DOHH2 (cell line): ENCODE data around the gene TSNAXIP1.
A peak's percentile ranks its signal among the peaks of the same experiment; 100 is the strongest.

ENCODE experiments used
- H3F3A ChIP-seq: fragments of 200-600 bp; sonication (generic), shearing (Covaris generic); 2 replicates; pipeline ENCODE4 v1.6.0; 2016; ENCODE audit warnings: antibody characterized with exemption, mild to moderate bottlenecking; ENCODE audit not compliant: control insufficient read depth, insufficient read depth
- H3K27ac ChIP-seq: fragments of 200-600 bp; sonication (generic); 2 replicates; pipeline ENCODE4 v1.5.1; 2014; ENCODE audit warnings: low read depth, mild to moderate bottlenecking, low read length, moderate library complexity
- H3K27me3 ChIP-seq: fragments of 200-600 bp; sonication (generic); 2 replicates; pipeline ENCODE4 v1.6.1; 2014; ENCODE audit warnings: mild to moderate bottlenecking, low read length, mixed read lengths; ENCODE audit not compliant: control insufficient read depth
- H3K36me3 ChIP-seq: fragments of 200-600 bp; sonication (generic); 2 replicates; pipeline ENCODE4 v1.6.1; 2014; ENCODE audit warnings: mild to moderate bottlenecking, low read length, moderate library complexity, mixed read lengths; ENCODE audit not compliant: control insufficient read depth
- H3K4me1 ChIP-seq: fragments of 200-600 bp; sonication (generic); 2 replicates; pipeline ENCODE4 v1.6.1; 2014; ENCODE audit warnings: mild to moderate bottlenecking, low read length, mixed read lengths; ENCODE audit not compliant: control insufficient read depth
- H3K4me2 ChIP-seq: fragments of 200-600 bp; sonication (generic); 2 replicates; pipeline ENCODE4 v1.6.0; 2014; ENCODE audit warnings: mild to moderate bottlenecking, low read length, moderate library complexity
- H3K4me3 ChIP-seq: fragments of 200-600 bp; sonication (generic); 2 replicates; pipeline ENCODE4 v1.5.1; 2014; ENCODE audit warnings: mild to moderate bottlenecking, low read length, mixed read lengths
- H3K79me2 ChIP-seq: fragments of 200-600 bp; sonication (generic); 2 replicates; pipeline ENCODE4 v1.6.1; 2014; ENCODE audit warnings: mild to moderate bottlenecking, low read length, mixed read lengths; ENCODE audit not compliant: control insufficient read depth
- H3K9me2 ChIP-seq: fragments of 200-600 bp; sonication (generic); replicated peaks from 2 replicates; pipeline ENCODE4 v1.6.1; 2014; ENCODE audit warnings: mild to moderate bottlenecking, low read length, mixed read lengths; ENCODE audit not compliant: control insufficient read depth
- H3K9me3 ChIP-seq: fragments of 200-600 bp; sonication (generic); 2 replicates; pipeline ENCODE4 v1.6.1; 2014; ENCODE audit warnings: antibody characterized with exemption, low read length, mixed read lengths; ENCODE audit not compliant: control insufficient read depth, insufficient read depth
- H4K20me1 ChIP-seq: fragments of 200-600 bp; sonication (generic); 2 replicates; pipeline ENCODE4 v1.6.0; 2014; ENCODE audit warnings: low read depth, mild to moderate bottlenecking, antibody characterized with exemption, low read length, moderate library complexity; ENCODE audit not compliant: control insufficient read depth, insufficient read depth
- EZH2phosphoT487 ChIP-seq: fragments of 200-600 bp; sonication (generic); IDR thresholded peaks from 2 replicates; pipeline ENCODE4 v1.6.1; 2017; ENCODE audit warnings: borderline replicate concordance, mild to moderate bottlenecking, antibody characterized with exemption, low read length, moderate library complexity, mixed read lengths
- TF ChIP-seq, protein P1 (sequence below): fragments of 200-600 bp; sonication (generic); IDR thresholded peaks from one replicate; pipeline ENCODE4 v1.5.1; 2014; ENCODE audit warnings: antibody characterized with exemption, mild to moderate bottlenecking, low read depth, low read length; ENCODE audit not compliant: poor library complexity, severe bottlenecking

Gene TSNAXIP1

DNA sequence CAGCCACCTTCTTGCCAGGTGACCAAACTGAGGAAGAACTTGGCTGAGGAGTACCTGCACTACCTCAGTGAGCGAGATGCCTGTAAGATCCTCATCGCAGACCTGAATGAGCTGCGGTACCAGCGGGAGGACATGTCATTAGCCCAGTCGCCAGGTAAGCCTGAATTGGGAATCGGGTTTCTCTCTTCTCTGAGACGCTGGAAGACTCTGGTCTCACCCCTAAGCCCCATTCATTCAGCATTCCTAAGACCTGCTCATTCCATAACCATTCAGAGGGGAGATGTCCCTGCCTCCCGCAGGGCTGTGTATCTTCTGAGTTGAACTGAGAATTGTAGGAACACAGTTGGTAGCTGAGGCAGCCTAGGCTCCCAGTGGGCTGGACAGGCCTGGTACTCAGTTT, 18.4 kb downstream of the TSNAXIP1 start:
- no peaks in the 10 kb centered on the region for H3K79me2 ChIP-seq
- no peak overlapping the region for H3K4me3 ChIP-seq
- no peaks in the 10 kb centered on the region for H3K4me1 ChIP-seq
- H3F3A ChIP-seq: no peaks in the 10 kb centered on the region
- peaks cover 14% of the 10 kb centered on the region; the same call in 1 of the 2 replicates for H3K36me3 ChIP-seq
- TF ChIP-seq EZH2phosphoT487: no peak
- TF ChIP-seq, protein P1, sequence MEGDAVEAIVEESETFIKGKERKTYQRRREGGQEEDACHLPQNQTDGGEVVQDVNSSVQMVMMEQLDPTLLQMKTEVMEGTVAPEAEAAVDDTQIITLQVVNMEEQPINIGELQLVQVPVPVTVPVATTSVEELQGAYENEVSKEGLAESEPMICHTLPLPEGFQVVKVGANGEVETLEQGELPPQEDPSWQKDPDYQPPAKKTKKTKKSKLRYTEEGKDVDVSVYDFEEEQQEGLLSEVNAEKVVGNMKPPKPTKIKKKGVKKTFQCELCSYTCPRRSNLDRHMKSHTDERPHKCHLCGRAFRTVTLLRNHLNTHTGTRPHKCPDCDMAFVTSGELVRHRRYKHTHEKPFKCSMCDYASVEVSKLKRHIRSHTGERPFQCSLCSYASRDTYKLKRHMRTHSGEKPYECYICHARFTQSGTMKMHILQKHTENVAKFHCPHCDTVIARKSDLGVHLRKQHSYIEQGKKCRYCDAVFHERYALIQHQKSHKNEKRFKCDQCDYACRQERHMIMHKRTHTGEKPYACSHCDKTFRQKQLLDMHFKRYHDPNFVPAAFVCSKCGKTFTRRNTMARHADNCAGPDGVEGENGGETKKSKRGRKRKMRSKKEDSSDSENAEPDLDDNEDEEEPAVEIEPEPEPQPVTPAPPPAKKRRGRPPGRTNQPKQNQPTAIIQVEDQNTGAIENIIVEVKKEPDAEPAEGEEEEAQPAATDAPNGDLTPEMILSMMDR: no peak
- no peaks in the 10 kb centered on the region for H3K9me2 ChIP-seq
- no peaks in the 10 kb centered on the region for H3K27me3 ChIP-seq
- H3K4me2 ChIP-seq: no peak overlapping the region
- no peak overlapping the region for H3K27ac ChIP-seq
- no peaks in the 10 kb centered on the region for H4K20me1 ChIP-seq
- no peaks in the 10 kb centered on the region for H3K9me3 ChIP-seq

DNA sequence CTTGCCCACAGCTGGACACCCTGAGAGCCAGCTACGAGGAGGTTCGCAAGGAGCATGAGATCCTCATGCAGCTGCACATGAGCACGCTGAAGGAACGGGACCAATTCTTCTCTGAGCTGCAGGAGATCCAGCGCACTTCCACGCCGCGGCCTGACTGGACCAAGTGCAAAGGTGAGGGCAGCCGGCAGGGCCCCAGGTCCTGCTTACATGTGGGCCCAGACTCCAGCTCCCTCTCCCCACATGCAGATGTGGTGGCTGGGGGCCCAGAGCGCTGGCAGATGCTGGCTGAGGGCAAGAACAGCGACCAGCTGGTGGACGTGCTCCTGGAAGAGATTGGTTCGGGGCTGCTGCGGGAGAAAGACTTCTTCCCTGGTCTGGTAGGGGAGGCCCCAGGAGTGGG, 19.2 kb downstream of the TSNAXIP1 start:
- Histone ChIP-seq H3K36me3 (peaks cover 21% of the 10 kb centered on the region), H3K9me2 (no peaks in the 10 kb centered on the region), H3K79me2 (no peaks in the 10 kb centered on the region), H3K4me2 (no peak overlapping the region), H3F3A (no peaks in the 10 kb centered on the region), H3K4me1 (no peaks in the 10 kb centered on the region), H3K9me3 (no peaks in the 10 kb centered on the region), H4K20me1 (no peaks in the 10 kb centered on the region), H3K4me3 (no peak overlapping the region), H3K27ac (no peak overlapping the region), H3K27me3 (no peaks in the 10 kb centered on the region)
- no peak for TF ChIP-seq EZH2phosphoT487
- TF ChIP-seq, protein P1: no peak

DNA sequence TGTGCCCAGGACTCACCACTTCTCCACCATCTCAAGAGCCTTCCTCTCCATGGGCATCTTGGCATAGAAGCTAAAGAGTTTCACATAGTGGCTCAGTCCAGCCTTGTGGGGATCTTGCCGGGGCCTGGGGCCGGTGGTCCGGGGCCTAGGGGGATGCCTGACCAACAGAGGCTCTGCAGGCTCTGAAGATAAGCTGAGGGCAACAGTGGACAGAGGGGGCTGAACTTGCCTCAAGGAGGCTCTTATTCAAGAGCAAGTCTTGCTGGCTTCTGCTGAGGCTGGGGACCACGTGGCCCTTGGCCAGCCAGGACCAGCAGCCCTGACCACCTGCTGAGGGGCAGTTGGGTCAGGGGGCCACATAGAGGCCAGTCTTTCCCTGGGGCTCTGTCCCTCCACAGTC, 22.0 kb downstream of the TSNAXIP1 start:
- no peaks in the 10 kb centered on the region for H3K27me3 ChIP-seq
- H3K9me3 ChIP-seq: no peaks in the 10 kb centered on the region
- H3K36me3 ChIP-seq: peaks cover 32% of the 10 kb centered on the region
- H3K27ac ChIP-seq: no peak overlapping the region
- H3K4me3 ChIP-seq: no peak overlapping the region
- no peaks in the 10 kb centered on the region for H3F3A ChIP-seq
- no peak for TF ChIP-seq EZH2phosphoT487
- TF ChIP-seq, protein P1: no peak
- no peaks in the 10 kb centered on the region for H4K20me1 ChIP-seq
- H3K4me2 ChIP-seq: no peak overlapping the region
- peaks cover 13% of the 10 kb centered on the region for H3K79me2 ChIP-seq
- H3K9me2 ChIP-seq: no peaks in the 10 kb centered on the region
- peaks cover 9% of the 10 kb centered on the region for H3K4me1 ChIP-seq

DNA sequence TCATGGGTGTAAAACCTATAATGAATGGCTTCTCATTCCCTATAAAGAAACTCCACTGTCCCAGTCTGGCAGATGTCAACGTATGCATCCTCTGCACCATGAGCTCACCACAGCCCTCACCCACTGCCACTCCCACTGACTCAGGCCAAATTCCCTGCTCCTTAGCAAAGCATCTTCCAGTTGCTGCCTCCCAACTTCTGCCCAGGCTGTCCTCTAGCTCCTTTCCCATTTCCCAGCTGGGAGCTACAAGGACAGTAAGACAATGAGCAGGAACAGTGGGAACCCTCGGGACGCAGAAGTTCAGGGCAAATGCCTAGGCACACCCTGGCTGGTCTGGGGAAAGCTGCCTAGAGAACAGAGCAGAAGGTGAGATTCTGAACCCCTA, 26.3 kb downstream of the TSNAXIP1 start:
- H3F3A ChIP-seq: no peaks in the 10 kb centered on the region

More for the DNA sequence above, 26.3 kb downstream of the TSNAXIP1 start:
- Histone ChIP-seq H3K4me2 (peak overlapping the region; percentile 94), H3K27me3 (no peaks in the 10 kb centered on the region), H4K20me1 (no peaks in the 10 kb centered on the region), H3K79me2 (peaks cover 13% of the 10 kb centered on the region), H3K4me1 (peaks cover 14% of the 10 kb centered on the region), H3K4me3 (peak overlapping the region; percentile 78), H3K9me3 (no peaks in the 10 kb centered on the region), H3K9me2 (no peaks in the 10 kb centered on the region), H3K27ac (no peak overlapping the region), H3K36me3 (peaks cover 32% of the 10 kb centered on the region)
- TF ChIP-seq EZH2phosphoT487: no peak
- TF ChIP-seq, protein P1: no peak
